Adrenal gland (tissue), 5 donors: ENCODE data around the gene BRAF.

Experiments
- CTCF ChIP-seq, 6 experiments: fragments of 450-650 bp in 4 of 6; fragments of 200-600 bp in 2 of 6; sonication (generic) in 1 of 6; IDR thresholded peaks; 1 replicate in 5 of 6; 2 replicates in 1 of 6; pipeline versions ENCODE4 v1.5.1 to v1.8.0; 2016 to 2021; ENCODE audit warnings: antibody characterized with exemption in 6 of 6, mild to moderate bottlenecking in 2 of 6, moderate library complexity in 1 of 6
- POLR2A ChIP-seq, 2 donors: fragments of 450-650 bp; IDR thresholded peaks; one replicate each; pipeline ENCODE4 v1.6.1; 2017; ENCODE audit warnings: antibody characterized with exemption in 2 of 2, mild to moderate bottlenecking in 2 of 2, moderate library complexity in 1 of 2
- donor health status: DM: no; HTN: no; CAD: no.

- TF ChIP-seq POLR2A (IDR thresholded peaks at IDR 0.05) (no peak), CTCF (IDR thresholded peaks at IDR 0.05) (peak; percentile 54 to 89 (median 78))
Measured at GRCh38 chr7:140810830-140811556, 113.7 kb downstream of the BRAF start.
